Mesendoderm (in vitro differentiated cells): ENCODE data around the gene CPA2.

ENCODE experiments used
- DNase-seq: peaks from one replicate; pipeline ENCODE4 v3.0.0; 2013
- H2AK5ac ChIP-seq: 2 replicates; pipeline ENCODE4 v1.6.1; 2013; ENCODE audit warnings: low read length, inconsistent platforms
- H2BK120ac ChIP-seq: 2 replicates; pipeline ENCODE4 v1.6.1; 2013; ENCODE audit warnings: low read depth, mild to moderate bottlenecking, low read length, moderate library complexity, mixed read lengths
- H2BK15ac ChIP-seq: replicated peaks from 2 replicates; pipeline ENCODE4 v1.6.1; 2013; ENCODE audit warnings: low read depth, mild to moderate bottlenecking, moderate library complexity
- H2BK5ac ChIP-seq: 2 replicates; pipeline ENCODE4 v1.6.1; 2013; ENCODE audit warnings: low read length, inconsistent platforms
- H3K18ac ChIP-seq: 2 replicates; pipeline ENCODE4 v1.6.1; 2013; ENCODE audit warnings: mild to moderate bottlenecking, low read length, mixed read lengths
- H3K23ac ChIP-seq: one replicate; pipeline ENCODE4 v1.6.1; 2013; ENCODE audit warnings: low read length
- H3K27ac ChIP-seq: 2 replicates; pipeline ENCODE4 v1.5.1; 2013; ENCODE audit warnings: low read depth, mild to moderate bottlenecking, inconsistent platforms, low read length, moderate library complexity
- H3K27me3 ChIP-seq: 2 replicates; pipeline ENCODE4 v1.6.1; 2013; ENCODE audit warnings: low read length, control low read depth, mild to moderate bottlenecking, inconsistent platforms; ENCODE audit not compliant: insufficient read depth, poor library complexity
- H3K36me3 ChIP-seq: 2 replicates; pipeline ENCODE4 v1.6.1; 2013; ENCODE audit warnings: low read length, inconsistent platforms; ENCODE audit not compliant: control insufficient read depth, insufficient read depth
- H3K4ac ChIP-seq: one replicate; pipeline ENCODE4 v1.6.1; 2013; ENCODE audit warnings: low read depth, mild to moderate bottlenecking, low read length, moderate library complexity
- H3K4me1 ChIP-seq: 2 replicates; pipeline ENCODE4 v1.6.1; 2013; ENCODE audit warnings: low read depth, low read length, inconsistent platforms; ENCODE audit not compliant: control insufficient read depth
- H3K4me2 ChIP-seq: 2 replicates; pipeline ENCODE4 v1.6.1; 2013; ENCODE audit warnings: low read length
- H3K4me3 ChIP-seq: 2 replicates; pipeline ENCODE4 v1.5.1; 2013; ENCODE audit warnings: mild to moderate bottlenecking, low read length
- H3K56ac ChIP-seq: one replicate; pipeline ENCODE4 v1.6.1; 2013; ENCODE audit warnings: low read length
- H3K79me1 ChIP-seq: 2 replicates; pipeline ENCODE4 v1.6.1; 2013; ENCODE audit warnings: low read length, inconsistent platforms
- H3K79me2 ChIP-seq: 2 replicates; pipeline ENCODE4 v1.6.1; 2013; ENCODE audit warnings: mild to moderate bottlenecking, low read length; ENCODE audit not compliant: control insufficient read depth, insufficient read depth
- H3K9ac ChIP-seq: 2 replicates; pipeline ENCODE4 v1.6.1; 2013; ENCODE audit warnings: low read length, inconsistent platforms
- H4K5ac ChIP-seq: one replicate; pipeline ENCODE4 v1.6.1; 2013; ENCODE audit warnings: low read length
- H4K8ac ChIP-seq: one replicate; pipeline ENCODE4 v1.6.1; 2013; ENCODE audit warnings: low read depth, mild to moderate bottlenecking, control low read depth, low read length, moderate library complexity
- WGBS: extraction: QIAGEN DNeasy Blood & Tissue Kit; methylation state at CpG from one replicate; pipeline ENCODE4 v1.1.7; 2013; ENCODE audit warnings: low lambda C conversion rate, missing lambda C conversion rate; ENCODE audit not compliant: insufficient coverage; ENCODE audit errors: extremely low coverage; 5-methylcytosine and 5-hydroxymethylcytosine counted together

The CPA2 gene

GRCh38 chr7:130329681-130330080, 63.0 kb downstream of the CPA2 start:
- no peak overlapping the region for H3K4me2 ChIP-seq
- H3K79me1 ChIP-seq: no peaks in the 10 kb centered on the region
- no peaks in the 10 kb centered on the region for H3K79me2 ChIP-seq
- no peak overlapping the region for H4K8ac ChIP-seq
- no peak for DNase-seq
- no peak overlapping the region for H3K9ac ChIP-seq
- no peaks in the 10 kb centered on the region for H3K27me3 ChIP-seq
- whole genome bisulfite sequencing: no CpG with 5 or more reads among the region's 3 CpGs
- H2BK15ac ChIP-seq: no peak overlapping the region
- no peak overlapping the region for H3K56ac ChIP-seq
- H3K36me3 ChIP-seq: no peaks in the 10 kb centered on the region
- no peak overlapping the region for H4K5ac ChIP-seq
- H2AK5ac ChIP-seq: no peak overlapping the region
- H3K4me3 ChIP-seq: no peak overlapping the region
- no peak overlapping the region for H2BK5ac ChIP-seq
- peak overlapping the region; percentile 61 for H2BK120ac ChIP-seq
- H3K23ac ChIP-seq: no peak overlapping the region
- H3K4me1 ChIP-seq: no peaks in the 10 kb centered on the region
- no peak overlapping the region for H3K4ac ChIP-seq
- H3K27ac ChIP-seq: no peak overlapping the region
- no peak overlapping the region for H3K18ac ChIP-seq

- no peak overlapping the region for H3K4me3 ChIP-seq
- H3K9ac ChIP-seq: no peak overlapping the region
- no peak overlapping the region for H3K23ac ChIP-seq
- no peaks in the 10 kb centered on the region for H3K79me1 ChIP-seq
- no peak overlapping the region for H3K27ac ChIP-seq
- H3K36me3 ChIP-seq: no peaks in the 10 kb centered on the region
- no peak overlapping the region for H2BK5ac ChIP-seq
- H2BK120ac ChIP-seq: no peak overlapping the region
- H4K8ac ChIP-seq: no peak overlapping the region
- H3K4me1 ChIP-seq: no peaks in the 10 kb centered on the region
- H3K18ac ChIP-seq: no peak overlapping the region
- H3K4ac ChIP-seq: no peak overlapping the region
- WGBS: no CpG with 5 or more reads among the region's 4 CpGs
- no peak for DNase-seq
- H3K27me3 ChIP-seq: no peaks in the 10 kb centered on the region
- H2BK15ac ChIP-seq: no peak overlapping the region
- no peaks in the 10 kb centered on the region for H3K79me2 ChIP-seq
- H4K5ac ChIP-seq: no peak overlapping the region
- no peak overlapping the region for H3K56ac ChIP-seq
- no peak overlapping the region for H2AK5ac ChIP-seq
- H3K4me2 ChIP-seq: no peak overlapping the region
Measured at GRCh38 chr7:130332259-130333053, 65.8 kb downstream of the CPA2 start.

GRCh38 chr7:130333832-130334231, 67.2 kb downstream of the CPA2 start:
- no peak overlapping the region for H4K8ac ChIP-seq
- no peak overlapping the region for H3K4me3 ChIP-seq
- H3K27me3 ChIP-seq: no peaks in the 10 kb centered on the region
- H3K23ac ChIP-seq: no peak overlapping the region
- no peak overlapping the region for H3K56ac ChIP-seq
- no peak overlapping the region for H3K4me2 ChIP-seq
- no peak overlapping the region for H3K27ac ChIP-seq
- no peak for DNase-seq
- H3K4ac ChIP-seq: no peak overlapping the region
- H3K36me3 ChIP-seq: no peaks in the 10 kb centered on the region
- H2BK15ac ChIP-seq: no peak overlapping the region
- H3K4me1 ChIP-seq: no peaks in the 10 kb centered on the region
- H2AK5ac ChIP-seq: no peak overlapping the region
- H2BK120ac ChIP-seq: no peak overlapping the region
- no peaks in the 10 kb centered on the region for H3K79me1 ChIP-seq
- WGBS: no CpG with 5 or more reads among the region's 2 CpGs
- H3K9ac ChIP-seq: no peak overlapping the region
- H4K5ac ChIP-seq: no peak overlapping the region
- H3K79me2 ChIP-seq: no peaks in the 10 kb centered on the region
- H3K18ac ChIP-seq: no peak overlapping the region
- H2BK5ac ChIP-seq: no peak overlapping the region

- no peak overlapping the region for H2BK5ac ChIP-seq
- no peak overlapping the region for H3K56ac ChIP-seq
- no peak overlapping the region for H2BK15ac ChIP-seq
- no peak overlapping the region for H3K4me3 ChIP-seq
- no peaks in the 10 kb centered on the region for H3K4me1 ChIP-seq
- no peak overlapping the region for H4K5ac ChIP-seq
- H3K27me3 ChIP-seq: no peaks in the 10 kb centered on the region
- no peak overlapping the region for H3K27ac ChIP-seq
- no peak overlapping the region for H3K4ac ChIP-seq
- H3K36me3 ChIP-seq: no peaks in the 10 kb centered on the region
- H3K23ac ChIP-seq: no peak overlapping the region
- no peak overlapping the region for H3K4me2 ChIP-seq
- no peaks in the 10 kb centered on the region for H3K79me2 ChIP-seq
- no peak overlapping the region for H3K9ac ChIP-seq
- H2BK120ac ChIP-seq: no peak overlapping the region
- no peaks in the 10 kb centered on the region for H3K79me1 ChIP-seq
- no peak overlapping the region for H4K8ac ChIP-seq
- no peak for DNase-seq
- WGBS: no CpG with 5 or more reads among the region's 6 CpGs
- H3K18ac ChIP-seq: no peak overlapping the region
- H2AK5ac ChIP-seq: no peak overlapping the region
Measured at GRCh38 chr7:130334274-130334673, 67.6 kb downstream of the CPA2 start.

GRCh38 chr7:130337410-130337971, 70.8 kb downstream of the CPA2 start:
- WGBS: no CpG with 5 or more reads among the region's 6 CpGs
- Histone ChIP-seq H2BK120ac (no peak overlapping the region), H3K79me1 (no peaks in the 10 kb centered on the region), H3K27ac (no peak overlapping the region), H3K27me3 (no peaks in the 10 kb centered on the region), H3K18ac (no peak overlapping the region), H3K36me3 (no peaks in the 10 kb centered on the region), H3K79me2 (no peaks in the 10 kb centered on the region), H3K9ac (no peak overlapping the region), H3K4me2 (no peak overlapping the region), H2BK15ac (no peak overlapping the region), H3K4me1 (no peaks in the 10 kb centered on the region), H4K5ac (no peak overlapping the region), H2BK5ac (no peak overlapping the region), H2AK5ac (no peak overlapping the region), H4K8ac (no peak overlapping the region), H3K23ac (no peak overlapping the region), H3K4ac (no peak overlapping the region), H3K56ac (peak overlapping the region; percentile 7), H3K4me3 (no peak overlapping the region)
- peak; percentile 37 for DNase-seq
